IMR-90 (cell line): ENCODE data around the gene C19orf33. TPM values are rescaled to one million over a fixed set of nuclear protein-coding genes. Genes with fewer than 3 reads are reported as not detected.
A peak's percentile ranks its signal among the peaks of the same experiment; 100 is the strongest.

ENCODE experiments used
- ATAC-seq: fragments of 200-7000 bp; cut with Tn5 transposase; 2 replicates; pipeline ENCODE4 v1.9.1; 2020; ENCODE audit warnings: low read depth, mild to moderate bottlenecking, moderate library complexity
- BruUV-seq: library from RNA; stranded (reverse); fragments of 400-500 nt; replicated peaks from 2 replicates; lab custom pipeline; 2021; lab: Mats Ljungman, UMichigan
- CTCF ChIA-PET: fragments of 300-600 bp; formaldehyde crosslinking; extraction: SDS; loops from one replicate; lab custom pipeline; 2021; ENCODE audit warnings: antibody characterized with exemption; lab: Yijun Ruan, JAX
- POLR2A ChIA-PET: fragments of 300-600 bp; sonication (Branson Sonifier 250); formaldehyde crosslinking; loops from one replicate; lab custom pipeline; 2022; ENCODE audit warnings: antibody characterized with exemption; ENCODE audit not compliant: unreplicated experiment; lab: Charles Lee
- DNase-seq: peaks from one replicate; pipeline ENCODE4 v3.0.0; 2013
- H2AFZ ChIP-seq: replicated peaks from 2 replicates; pipeline ENCODE3; 2013; ENCODE audit warnings: low read length, mild to moderate bottlenecking; ENCODE audit not compliant: poor library complexity
- H2AK5ac ChIP-seq: 2 replicates; pipeline ENCODE4 v1.6.1; 2013; ENCODE audit warnings: low read depth, low read length, inconsistent platforms
- H2AK9ac ChIP-seq: replicated peaks from 2 replicates; pipeline ENCODE3; 2013; ENCODE audit warnings: mild to moderate bottlenecking, low read depth, low read length, moderate library complexity; ENCODE audit not compliant: poor library complexity
- H2BK120ac ChIP-seq: 2 replicates; pipeline ENCODE4 v1.6.1; 2013; ENCODE audit warnings: low read depth, low read length, inconsistent platforms
- H2BK15ac ChIP-seq: 3 replicates; pipeline ENCODE4 v1.6.1; 2013; ENCODE audit warnings: low read depth, low read length, inconsistent platforms
- H2BK20ac ChIP-seq: 2 replicates; pipeline ENCODE4 v1.6.1; 2013; ENCODE audit warnings: low read depth, mild to moderate bottlenecking, inconsistent platforms, low read length, moderate library complexity
- H2BK5ac ChIP-seq: 2 replicates; pipeline ENCODE4 v1.6.1; 2013; ENCODE audit warnings: mild to moderate bottlenecking, low read depth, low read length, inconsistent platforms; ENCODE audit not compliant: poor library complexity, severe bottlenecking
- H3K14ac ChIP-seq: replicated peaks from 2 replicates; pipeline ENCODE4 v1.6.1; 2013; ENCODE audit warnings: low read depth, low read length, inconsistent platforms
- H3K18ac ChIP-seq: 2 replicates; pipeline ENCODE4 v1.6.1; 2013; ENCODE audit warnings: low read depth, low read length, control low read depth
- H3K23ac ChIP-seq: 2 replicates; pipeline ENCODE4 v1.6.1; 2013; ENCODE audit warnings: low read depth, low read length, inconsistent platforms
- H3K27ac ChIP-seq: 2 replicates; pipeline ENCODE4 v1.5.1; 2013; ENCODE audit warnings: mild to moderate bottlenecking, control low read depth, low read length; ENCODE audit not compliant: insufficient read depth
- H3K27me3 ChIP-seq: 2 replicates; pipeline ENCODE4 v1.6.1; 2013; ENCODE audit warnings: low read length; ENCODE audit not compliant: control insufficient read depth, insufficient read depth
- H3K36me3 ChIP-seq: 2 replicates; pipeline ENCODE4 v1.6.1; 2013; ENCODE audit warnings: low read length, mixed read lengths; ENCODE audit not compliant: control insufficient read depth, insufficient read depth
- H3K4ac ChIP-seq: 2 replicates; pipeline ENCODE4 v1.6.1; 2013; ENCODE audit warnings: low read depth, low read length, inconsistent platforms
- H3K4me1 ChIP-seq: 2 replicates; pipeline ENCODE4 v1.6.1; 2013; ENCODE audit warnings: low read length, mixed read lengths; ENCODE audit not compliant: control insufficient read depth, insufficient read depth
- H3K4me2 ChIP-seq: 2 replicates; pipeline ENCODE4 v1.6.1; 2013; ENCODE audit warnings: low read depth, mild to moderate bottlenecking, control low read depth, low read length, moderate library complexity
- H3K4me3 ChIP-seq: 2 replicates; pipeline ENCODE4 v1.5.1; 2013; ENCODE audit warnings: low read depth, mild to moderate bottlenecking, control low read depth, low read length, moderate library complexity; ENCODE audit not compliant: insufficient read depth
- H3K56ac ChIP-seq: 2 replicates; pipeline ENCODE4 v1.6.1; 2013; ENCODE audit warnings: low read length, inconsistent platforms; ENCODE audit not compliant: insufficient read depth; ENCODE audit errors: extremely low read depth
- H3K79me1 ChIP-seq, 2 experiments: 2 replicates each; pipeline ENCODE4 v1.6.1; 2013; ENCODE audit warnings: low read length in 2 of 2, inconsistent platforms in 1 of 2, low read depth in 1 of 2
- H3K9ac ChIP-seq: 2 replicates; pipeline ENCODE4 v1.6.1; 2013; ENCODE audit warnings: low read depth, low read length, control low read depth
- H3K9me1 ChIP-seq: 2 replicates; pipeline ENCODE4 v1.6.1; 2013; ENCODE audit warnings: low read length, inconsistent platforms; ENCODE audit not compliant: insufficient read depth
- H3K9me3 ChIP-seq: 2 replicates; pipeline ENCODE4 v1.6.1; 2013; ENCODE audit warnings: low read length; ENCODE audit not compliant: control insufficient read depth, insufficient read depth
- H4K20me1 ChIP-seq: 2 replicates; pipeline ENCODE4 v1.6.1; 2013; ENCODE audit warnings: low read length, inconsistent platforms; ENCODE audit not compliant: insufficient read depth
- H4K5ac ChIP-seq: 2 replicates; pipeline ENCODE4 v1.6.1; 2013; ENCODE audit warnings: mild to moderate bottlenecking, low read depth, low read length, control low read depth
- H4K8ac ChIP-seq, 2 experiments: 2 replicates each; pipeline ENCODE4 v1.6.1; 2013; ENCODE audit warnings: low read depth in 2 of 2, low read length in 2 of 2, control low read depth in 1 of 2, inconsistent platforms in 1 of 2
- H4K91ac ChIP-seq: 2 replicates; pipeline ENCODE4 v1.6.1; 2013; ENCODE audit warnings: low read depth, low read length, inconsistent platforms; ENCODE audit not compliant: insufficient read depth
- BHLHE40 ChIP-seq: fragments of 150-350 bp; IDR thresholded peaks from 2 replicates; pipeline ENCODE4 v1.6.1; 2016; ENCODE audit warnings: mild to moderate bottlenecking, low read depth, low read length
- MXI1 ChIP-seq: IDR thresholded peaks from 2 replicates; pipeline ENCODE4 v1.6.1; 2012; ENCODE audit warnings: low read depth, mild to moderate bottlenecking, low read length, moderate library complexity, borderline replicate concordance
- RCOR1 ChIP-seq: IDR thresholded peaks from 2 replicates; pipeline ENCODE4 v1.6.1; 2012; ENCODE audit warnings: mild to moderate bottlenecking, low read length, improper control_type of control experiment; ENCODE audit not compliant: insufficient replicate concordance
- SMC3 ChIP-seq: fragments of 150-350 bp; IDR thresholded peaks from 2 replicates; pipeline ENCODE4 v1.6.1; 2016; ENCODE audit warnings: low read depth, mild to moderate bottlenecking, antibody characterized with exemption, low read length, moderate library complexity
- WGBS, 2 experiments: methylation state at CpG; one replicate each; pipeline versions ENCODE4 v1.1.5 to v1.1.7; 2013; ENCODE audit warnings: missing lambda C conversion rate in 2 of 2; ENCODE audit not compliant: insufficient read length in 1 of 2; ENCODE audit errors: extremely low coverage in 2 of 2; 5-methylcytosine and 5-hydroxymethylcytosine counted together
- dilution Hi-C: fragments of 300-500 bp; cut with HindIII; formaldehyde crosslinking; loops from one replicate; pipeline ENCODE4 v1.14.3; 2018; ENCODE audit warnings: low sequenced_read_pairs; ENCODE audit not compliant: unreplicated experiment
- in situ Hi-C: fragments of 300-500 bp; cut with MboI; formaldehyde crosslinking; loops from 3 replicates; pipeline ENCODE4 v1.14.3; 2019; ENCODE audit warnings: low sequenced_read_pairs, inconsistent platforms, mixed read lengths
- intact Hi-C: fragments of 100-400 bp; cut with micrococcal nuclease; formaldehyde crosslinking; loops from 2 replicates; pipeline ENCODE4 v1.10.0; 2022
- polyA plus RNA-seq, 3 experiments: library from polyadenylated mRNA; depleted of rRNA; stranded (reverse); fragments of >200 nt; gene quantifications; 2 replicates each; pipeline ENCODE4 v1.2.3, GENCODE V29; 2012; ENCODE audit warnings: low replicate concordance in 1 of 3
- total RNA-seq: library from RNA; depleted of rRNA; stranded (reverse); fragments of >200 nt; gene quantifications from 2 replicates; pipeline ENCODE4 v1.2.3, GENCODE V29; 2012

C19orf33 gene
- total and polyA plus RNA-seq, 2 of the 4 experiments (the other 2 are of a cell fraction): 0.80 TPM; not detected in 1

GRCh38 chr19:38288123-38288855 lies 15.8 kb upstream of the C19orf33 start:
- dilution Hi-C loops: no loop called here

More at GRCh38 chr19:38288123-38288855, 15.8 kb upstream of the C19orf33 start:
- no peak for DNase-seq
- Histone ChIP-seq H3K9me1 (peaks cover 13% of the 10 kb centered on the region), H3K4me2 (no peak overlapping the region), H3K27me3 (no peaks in the 10 kb centered on the region), H2BK15ac (0 out of 3 replicates have a peak overlapping the region, but pooled peaks have one; percentile 13), H2BK5ac (no peak overlapping the region), H4K91ac (peak overlapping the region; percentile 38; the same call in 1 of the 2 replicates), H3K27ac (no peak overlapping the region), H4K8ac (0 out of 4 replicates have a peak overlapping the region, but pooled peaks of 1 of the 2 experiments have one; percentile 24), H3K23ac (no peak overlapping the region), H3K18ac (no peak overlapping the region), H3K9me3 (no peaks in the 10 kb centered on the region), H4K20me1 (no peaks in the 10 kb centered on the region), H3K14ac (no peak overlapping the region; the same call in 1 of the 2 replicates), H2AK5ac (peak overlapping the region; percentile 63), H3K36me3 (no peaks in the 10 kb centered on the region), H3K4me3 (no peak overlapping the region), H2AFZ (peak overlapping the region; percentile 45), H3K56ac (no peak overlapping the region), H3K79me1 (no peaks in the 10 kb centered on the region), H3K4ac (peak overlapping the region; percentile 39; the same call in 1 of the 2 replicates), H2BK120ac (peak overlapping the region; percentile 54; the same call in 1 of the 2 replicates), H4K5ac (no peak overlapping the region), H2AK9ac (no peak overlapping the region), H2BK20ac (peak overlapping the region; percentile 38; the same call in 1 of the 2 replicates), H3K9ac (no peak overlapping the region), H3K4me1 (peaks cover 25% of the 10 kb centered on the region)
- in situ Hi-C loops (no loop called here), intact Hi-C loops (no loop called here)
- no CpG with 5 or more reads among the region's 16 CpGs for WGBS, 2 experiments
- TF ChIP-seq BHLHE40 (no peak), RCOR1 (no peak), SMC3 (no peak), MXI1 (no peak)
- ChIA-PET POLR2A (no interaction called here), CTCF (no interaction called here)
- BruUV-seq: no TSS peak
- ATAC-seq: no peak
